GM18519 (cell line): ENCODE results near the gene CUL3.
"Not testable (repeated sequence)": the region's sequence is repeated elsewhere in the genome, so short reads cannot be mapped to it uniquely, and the experiment has no call there.

ENCODE experiments used
- ATAC-seq: cut with Tn5 transposase; IDR thresholded peaks from one replicate; pipeline ENCODE4 v1.9.1; 2021; ENCODE audit warnings: mild to moderate bottlenecking, moderate library complexity; ENCODE audit not compliant: unreplicated experiment, low FRiP score

Gene CUL3

GRCh38 chr2:224585211-224586088, at the start of gene CUL3:
TSS of gene CUL3 (minus strand) at chr2:224585363. CDS start at chr2:224585009, 354 bp downstream.
- ATAC-seq = peak; percentile 52

GRCh38 chr2:224630659-224631550, 45.7 kb upstream of the CUL3 start:
- ATAC-seq = no peak

GRCh38 chr2:224628416-224628815, 43.3 kb upstream of the CUL3 start:
- ATAC-seq = no peak

GRCh38 chr2:224626735-224627134, 41.6 kb upstream of the CUL3 start:
- no peak for ATAC-seq

DNA sequence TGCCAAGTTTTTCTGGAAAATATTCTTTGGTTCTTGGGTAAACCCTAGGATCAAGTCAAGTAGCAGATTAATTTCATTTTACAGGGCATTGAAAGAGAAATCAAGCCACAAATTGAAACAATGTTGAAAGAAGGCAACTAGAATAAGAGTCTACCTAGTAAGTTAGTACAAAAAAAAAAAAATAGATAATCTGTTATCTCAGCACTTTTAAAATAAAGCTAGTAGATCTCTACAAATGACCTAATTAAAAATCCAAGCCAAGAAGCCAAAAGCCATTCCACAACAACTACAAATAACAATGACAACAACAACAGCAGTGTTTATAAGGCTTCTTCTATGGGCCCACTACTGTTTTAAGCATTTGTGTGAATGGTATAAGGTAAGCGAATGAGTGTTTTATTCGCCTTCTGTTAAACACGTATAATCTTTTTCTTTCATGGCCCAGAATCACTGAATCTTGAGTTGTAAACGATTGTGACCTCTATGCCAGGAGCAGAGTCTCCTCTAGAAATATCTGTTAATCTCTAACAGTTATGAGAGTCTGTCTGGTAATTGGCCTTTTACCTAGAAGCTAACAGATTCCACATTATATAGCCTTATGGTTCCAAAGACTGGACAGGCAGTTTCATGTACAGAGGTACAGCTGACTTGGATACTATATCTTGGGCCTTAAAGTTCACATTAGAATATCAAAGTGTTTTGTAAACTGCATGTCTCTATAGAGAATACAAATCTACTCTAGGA, 28.6 kb upstream of the CUL3 start:
- ATAC-seq = no peak

DNA sequence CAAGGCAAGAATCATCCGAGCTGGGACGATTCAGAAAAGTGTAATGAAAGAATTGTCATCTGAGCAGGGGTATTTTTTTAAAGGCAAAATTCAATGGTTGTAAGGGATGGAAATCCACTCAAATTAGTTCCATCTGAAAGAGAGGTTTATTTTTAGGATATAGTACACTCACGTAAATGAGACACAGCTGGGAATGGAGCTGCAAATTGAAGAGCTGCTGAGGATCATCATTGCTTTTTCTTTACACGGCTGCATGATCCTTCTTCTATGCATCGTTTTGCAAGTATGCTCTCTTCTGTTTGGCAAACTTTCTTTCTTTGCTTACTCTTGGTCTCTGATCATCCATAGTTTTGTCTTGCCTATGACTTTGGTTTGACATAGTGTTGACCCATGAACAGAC, 27.4 kb upstream of the CUL3 start:
- no peak for ATAC-seq

DNA sequence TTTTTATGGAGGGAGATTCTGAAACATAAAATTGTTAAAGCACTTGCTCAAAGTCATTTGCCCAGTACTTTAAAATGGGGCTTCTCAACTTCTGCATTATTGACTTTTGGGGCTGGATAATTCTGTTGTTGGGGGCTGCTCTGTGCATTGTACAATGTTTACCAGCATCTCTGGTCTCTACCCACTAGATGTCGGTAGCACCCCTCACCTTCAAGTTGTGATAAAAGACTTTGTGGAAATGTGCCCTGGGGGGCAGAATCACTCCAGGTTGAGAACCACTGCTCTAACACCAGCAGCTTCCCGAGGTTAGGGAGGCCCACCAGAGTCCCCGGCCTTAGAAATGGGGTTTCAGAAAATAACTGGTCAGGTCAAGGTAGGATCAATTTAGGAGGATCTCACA, 26.8 kb upstream of the CUL3 start:
- no peak for ATAC-seq

DNA sequence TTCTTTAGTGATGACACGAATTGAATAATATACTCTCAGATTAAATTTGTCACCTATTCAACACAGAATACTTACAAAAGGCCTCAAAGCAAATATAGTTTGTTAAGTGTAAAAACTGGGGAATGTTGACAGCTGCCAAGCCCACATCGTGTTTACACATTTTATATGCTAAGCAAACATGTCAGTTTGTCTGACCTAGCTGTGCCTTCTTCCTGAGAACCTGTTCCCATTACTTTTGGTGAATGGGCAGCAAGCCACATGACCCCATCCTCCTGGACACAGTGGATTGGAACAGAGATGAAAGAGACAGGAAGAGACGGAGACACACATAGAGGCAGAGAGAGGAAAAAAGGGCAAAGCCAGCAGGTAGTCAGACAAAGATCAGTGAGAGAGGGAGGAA, 22.9 kb upstream of the CUL3 start:
- no peak for ATAC-seq

DNA sequence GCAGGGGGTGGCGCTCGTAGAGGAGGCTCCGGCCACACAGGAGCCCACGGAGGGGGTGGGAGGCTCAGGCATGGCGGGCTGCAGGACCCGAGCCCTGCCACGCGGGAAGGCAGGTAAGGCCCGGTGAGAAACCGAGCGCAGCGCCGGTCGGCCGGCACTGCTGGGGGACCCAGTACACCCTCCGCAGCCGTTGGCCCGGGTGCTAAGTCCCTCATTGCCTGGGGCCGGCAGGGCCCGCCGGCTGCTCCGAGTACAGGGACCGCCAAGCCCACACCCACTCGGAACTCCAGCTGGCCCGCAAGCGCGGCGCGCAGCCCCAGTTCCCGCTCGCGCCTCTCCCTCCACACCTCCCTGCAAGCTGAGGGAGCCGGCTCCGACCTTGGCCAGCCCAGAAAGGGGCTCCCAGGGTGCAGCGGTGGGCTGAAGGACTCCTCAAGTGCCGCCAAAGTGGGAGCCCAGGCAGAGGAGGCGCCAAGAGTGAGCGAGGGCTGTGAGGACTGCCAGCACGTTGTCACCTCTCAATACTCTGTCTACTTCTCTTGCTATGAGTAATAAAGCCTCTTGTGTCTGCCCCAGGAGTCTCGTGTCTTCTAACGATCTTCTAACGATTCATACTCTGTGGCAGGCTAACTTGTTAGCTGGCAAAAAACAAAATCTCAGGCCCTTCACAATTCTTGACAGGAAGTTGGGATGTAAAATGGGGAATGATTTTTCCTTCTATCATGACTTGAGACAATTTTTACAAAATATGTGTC, 18.8 kb upstream of the CUL3 start:
- not testable (repeated sequence) for ATAC-seq

DNA sequence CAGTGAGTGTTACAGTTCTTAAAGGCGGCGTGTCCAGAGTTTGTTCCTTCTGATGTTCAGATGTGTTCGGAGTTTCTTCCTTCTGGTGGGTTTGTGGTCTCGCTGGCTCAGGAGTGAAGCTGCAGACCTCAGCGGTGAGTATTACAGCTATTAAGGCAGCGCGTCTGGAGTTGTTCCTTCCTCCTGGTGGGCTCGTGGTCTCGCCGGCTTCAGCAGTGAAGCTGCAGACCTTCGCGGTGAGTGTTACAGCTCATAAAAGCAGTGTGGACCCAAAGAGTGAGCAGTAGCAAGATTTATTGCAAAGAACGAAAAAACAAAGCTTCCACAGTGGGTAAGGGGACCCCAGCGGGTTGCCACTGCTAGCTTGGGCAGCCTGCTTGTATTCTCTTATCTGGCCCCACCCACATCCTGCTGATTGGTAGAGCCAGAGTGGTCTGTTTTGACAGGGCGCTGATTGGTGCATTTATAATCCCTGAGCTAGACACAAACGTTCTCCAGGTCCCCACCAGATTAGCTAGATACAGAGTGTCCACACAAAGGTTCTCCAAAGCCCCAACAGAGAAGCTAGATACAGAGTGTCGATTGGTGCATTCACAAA, 17.7 kb upstream of the CUL3 start:
- ATAC-seq = not testable (repeated sequence)

- ATAC-seq = no peak
These were observed 16.8 kb upstream of the CUL3 start for GRCh38 chr2:224601923-224602322.

DNA sequence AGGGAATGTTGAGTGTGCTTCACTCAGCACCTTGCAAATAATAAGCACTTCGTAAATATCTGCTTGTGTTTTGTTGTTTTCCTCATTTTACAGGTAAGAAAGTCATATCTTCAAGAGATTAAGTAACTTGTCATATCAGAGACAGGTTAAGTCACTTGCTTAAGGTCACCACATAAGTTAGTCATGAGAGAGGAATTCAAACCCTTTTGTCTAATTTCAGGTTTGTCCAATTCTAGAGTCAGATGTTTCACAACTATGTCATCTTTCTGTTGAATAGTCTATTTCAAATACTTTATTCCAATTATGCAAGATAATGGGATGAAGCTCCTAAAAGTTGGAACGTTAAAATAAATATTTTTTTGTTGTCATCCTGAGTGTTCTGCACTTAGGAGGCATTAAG, 13.5 kb upstream of the CUL3 start:
- ATAC-seq = no peak

DNA sequence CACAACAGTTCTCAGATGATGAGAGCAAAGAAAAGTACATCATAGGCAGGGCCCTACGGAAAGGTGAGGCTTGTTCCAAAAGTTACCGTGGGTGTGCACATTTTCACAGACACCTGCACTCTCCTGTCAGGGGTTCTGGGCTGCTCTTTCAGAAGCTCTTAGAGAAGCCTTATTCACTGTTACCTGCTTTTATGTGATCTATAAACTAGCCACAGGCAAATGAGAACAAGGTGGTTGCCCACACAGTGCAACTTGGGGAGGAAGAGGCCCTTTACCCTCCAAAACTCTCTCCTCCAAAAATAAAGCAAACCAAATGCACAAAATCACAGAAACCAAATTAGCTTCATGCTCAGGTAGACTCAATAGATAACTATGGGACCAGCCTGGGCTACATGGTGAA, 11.1 kb upstream of the CUL3 start:
- ATAC-seq = no peak

DNA sequence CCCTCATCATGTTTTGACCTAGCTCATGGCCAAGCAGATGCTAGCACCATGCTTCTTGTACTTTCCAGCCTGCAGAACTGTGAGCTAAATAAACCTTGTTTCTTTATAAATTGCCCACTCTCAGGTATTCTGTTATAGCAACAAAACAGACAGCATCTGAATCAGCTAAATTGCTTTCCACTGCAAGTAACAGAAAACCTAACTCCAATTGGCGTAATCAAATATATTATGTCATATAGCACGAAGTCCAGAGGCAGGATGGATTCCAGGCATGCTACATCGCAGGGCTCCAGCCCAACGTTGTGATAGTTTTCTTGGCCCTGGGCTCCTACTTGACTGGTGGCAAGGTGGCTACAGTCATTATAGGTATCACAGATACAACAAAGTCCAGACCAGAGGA, 10.4 kb upstream of the CUL3 start:
- ATAC-seq = no peak

DNA sequence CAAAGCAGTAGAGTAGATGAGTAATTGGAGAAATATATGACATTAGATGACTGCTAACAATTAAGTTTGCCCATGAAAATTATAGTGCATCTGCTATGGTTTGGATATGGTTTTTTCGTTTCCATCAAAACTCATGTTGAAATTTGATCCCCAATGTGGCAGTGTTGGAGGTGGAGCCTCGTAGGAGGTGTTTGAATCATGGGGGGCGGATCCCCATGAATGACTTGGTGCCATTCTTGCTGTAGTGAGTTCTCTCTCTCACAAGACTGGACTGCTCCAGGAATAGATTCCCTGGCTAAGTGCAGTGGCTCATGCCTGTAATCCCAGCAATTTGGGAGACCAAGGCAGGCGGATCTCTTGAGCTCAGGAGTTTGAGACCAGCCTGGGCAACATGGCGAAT, 9.7 kb upstream of the CUL3 start:
- ATAC-seq = no peak

GRCh38 chr2:224591220-224591619, 6.1 kb upstream of the CUL3 start:
- ATAC-seq = no peak

- ATAC-seq = no peak
These were observed 1.0 kb upstream of the CUL3 start for GRCh38 chr2:224586127-224586695.

DNA sequence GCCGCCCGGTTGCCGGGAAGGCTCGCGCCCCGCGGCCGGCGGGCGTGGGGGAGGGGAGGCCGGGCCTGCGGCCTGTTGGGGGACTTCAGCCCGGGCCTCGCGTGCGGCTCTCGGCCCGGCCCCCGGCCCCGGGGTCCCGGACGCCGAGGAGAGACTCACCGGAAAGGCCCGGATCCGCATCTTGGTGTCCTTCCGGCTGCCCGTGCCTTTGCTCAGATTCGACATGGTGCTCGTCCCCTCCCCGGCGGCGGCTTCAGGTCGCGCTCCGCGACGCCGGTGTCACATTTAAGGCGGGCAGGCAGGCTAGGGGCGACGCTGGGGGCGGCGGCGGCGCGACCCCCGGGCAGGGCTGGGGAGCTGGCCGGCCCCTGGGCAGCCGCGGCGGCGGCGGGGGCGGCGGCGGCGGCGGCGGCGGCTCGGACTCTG, 365 bp downstream of the CUL3 start:
- ATAC-seq = peak; percentile 27

GRCh38 chr2:224584111-224584784, 915 bp downstream of the CUL3 start:
- peak; percentile 0 for ATAC-seq
